ENCODE results near the gene JAK1.

JAK1 gene

GRCh38 chr1:64877598-64877997 is 88.8 kb downstream of the JAK1 start:
- TF ChIP-seq CTCF (IDR thresholded peaks at IDR 0.05; ENCODE audit: borderline replicate concordance, control extremely low read depth, extremely low read depth, insufficient read depth, missing control alignments), result no peak
- no peak for DNase-seq (ENCODE audit: low spot score)
- in situ Hi-C loops (cut with MboI; ENCODE audit: low sequenced_read_pairs, unreplicated experiment), result no loop called here

- in situ Hi-C loops (cut with MboI; ENCODE audit: low sequenced_read_pairs, unreplicated experiment), result no loop called here
- TF ChIP-seq CTCF (IDR thresholded peaks at IDR 0.05; ENCODE audit: borderline replicate concordance, control extremely low read depth, extremely low read depth, insufficient read depth, missing control alignments), result no peak
- no peak for DNase-seq (ENCODE audit: low spot score)
Measured at GRCh38 chr1:64877151-64877550, 89.2 kb downstream of the JAK1 start.

GRCh38 chr1:64875606-64876005 is 90.7 kb downstream of the JAK1 start:
- no peak for TF ChIP-seq CTCF (IDR thresholded peaks at IDR 0.05; ENCODE audit: borderline replicate concordance, control extremely low read depth, extremely low read depth, insufficient read depth, missing control alignments)
- in situ Hi-C loops (cut with MboI; ENCODE audit: low sequenced_read_pairs, unreplicated experiment), result no loop called here
- DNase-seq (ENCODE audit: low spot score), result no peak

- in situ Hi-C loops (cut with MboI; ENCODE audit: low sequenced_read_pairs, unreplicated experiment), result no loop called here
- no peak for TF ChIP-seq CTCF (IDR thresholded peaks at IDR 0.05; ENCODE audit: borderline replicate concordance, control extremely low read depth, extremely low read depth, insufficient read depth, missing control alignments)
- DNase-seq (ENCODE audit: low spot score), result no peak
Measured at GRCh38 chr1:64875101-64875500, 91.2 kb downstream of the JAK1 start.

GRCh38 chr1:64874666-64875065 is 91.7 kb downstream of the JAK1 start:
- TF ChIP-seq CTCF (IDR thresholded peaks at IDR 0.05; ENCODE audit: borderline replicate concordance, control extremely low read depth, extremely low read depth, insufficient read depth, missing control alignments), result no peak
- DNase-seq (ENCODE audit: low spot score), result no peak
- in situ Hi-C loops (cut with MboI; ENCODE audit: low sequenced_read_pairs, unreplicated experiment), result no loop called here

GRCh38 chr1:64873576-64873975 is 92.8 kb downstream of the JAK1 start:
- in situ Hi-C loops (cut with MboI; ENCODE audit: low sequenced_read_pairs, unreplicated experiment), result no loop called here
- TF ChIP-seq CTCF (IDR thresholded peaks at IDR 0.05; ENCODE audit: borderline replicate concordance, control extremely low read depth, extremely low read depth, insufficient read depth, missing control alignments), result no peak
- DNase-seq (ENCODE audit: low spot score), result no peak

- no peak for DNase-seq (ENCODE audit: low spot score)
- TF ChIP-seq CTCF (IDR thresholded peaks at IDR 0.05; ENCODE audit: borderline replicate concordance, control extremely low read depth, extremely low read depth, insufficient read depth, missing control alignments), result no peak
- in situ Hi-C loops (cut with MboI; ENCODE audit: low sequenced_read_pairs, unreplicated experiment), result no loop called here
Measured at GRCh38 chr1:64872067-64872466, 94.3 kb downstream of the JAK1 start.

Measured in GM13976 (cell line).